Caco-2 (cell line): ENCODE data around the gene PYCARD. TPM values are rescaled to one million over a fixed set of nuclear protein-coding genes. Genes with fewer than 3 reads are reported as not detected.

Source experiments
- BruUV-seq: library from RNA; stranded (reverse); fragments of 400-500 nt; replicated peaks from 2 replicates; lab custom pipeline; 2021; lab: Mats Ljungman, UMichigan
- CTCF ChIA-PET: fragments of 300-600 bp; sonication (Branson Sonifier 250); formaldehyde crosslinking; loops from one replicate; lab custom pipeline; 2022; ENCODE audit warnings: antibody characterized with exemption; lab: Charles Lee
- POLR2A ChIA-PET: fragments of 300-600 bp; sonication (Branson Sonifier 250); formaldehyde crosslinking; loops from one replicate; lab custom pipeline; 2022; ENCODE audit warnings: antibody characterized with exemption; lab: Charles Lee
- DNase-seq, 2 experiments: peaks; one replicate each; pipeline versions ENCODE4 v3.0.0 to v3.0.0-alpha.2; 2020 to 2022
- H3K27me3 ChIP-seq: replicated peaks from 2 replicates; pipeline ENCODE4 v1.6.0; 2011; ENCODE audit warnings: low read length; ENCODE audit not compliant: control insufficient read depth, insufficient read depth
- H3K36me3 ChIP-seq: 2 replicates; pipeline ENCODE4 v1.5.1; 2011; ENCODE audit warnings: low read length; ENCODE audit not compliant: control insufficient read depth, insufficient read depth
- H3K4me1 ChIP-seq: fragments of 250-450 bp; sonication (Bioruptor Pico); 2 replicates; pipeline ENCODE4 v1.5.1; 2020; ENCODE audit warnings: mild to moderate bottlenecking
- H3K4me3 ChIP-seq: 2 replicates; pipeline ENCODE4 v1.5.1; 2011; ENCODE audit warnings: low read depth, mild to moderate bottlenecking, control low read depth, low read length
- H3K9me3 ChIP-seq: fragments of 250-450 bp; sonication (Bioruptor Pico); 2 replicates; pipeline ENCODE4 v1.5.1; 2020; ENCODE audit warnings: mild to moderate bottlenecking, moderate library complexity
- H3K27ac Mint-ChIP-seq: one replicate; pipeline ENCODE4 v1.8.0; 2022; ENCODE audit warnings: mixed read lengths; ENCODE audit not compliant: unreplicated experiment
- H3K27me3 Mint-ChIP-seq: one replicate; pipeline ENCODE4 v1.8.0; 2022; ENCODE audit warnings: mixed read lengths; ENCODE audit not compliant: insufficient read depth, unreplicated experiment
- H3K36me3 Mint-ChIP-seq: one replicate; pipeline ENCODE4 v1.8.0; 2022; ENCODE audit warnings: mild to moderate bottlenecking, mixed read lengths; ENCODE audit not compliant: insufficient read depth, unreplicated experiment
- H3K4me1 Mint-ChIP-seq: one replicate; pipeline ENCODE4 v1.8.0; 2022; ENCODE audit warnings: low read depth, mixed read lengths; ENCODE audit not compliant: unreplicated experiment
- H3K4me3 Mint-ChIP-seq: one replicate; pipeline ENCODE4 v1.8.0; 2022; ENCODE audit warnings: mild to moderate bottlenecking, moderate library complexity, mixed read lengths; ENCODE audit not compliant: unreplicated experiment
- H3K9me3 Mint-ChIP-seq: one replicate; pipeline ENCODE4 v1.8.0; 2022; ENCODE audit warnings: mixed read lengths; ENCODE audit not compliant: unreplicated experiment
- intact Hi-C: fragments of 100-400 bp; cut with micrococcal nuclease; formaldehyde crosslinking; loops from one replicate; pipeline ENCODE4 v1.10.0; 2022; ENCODE audit not compliant: unreplicated experiment
- total RNA-seq: library from RNA; stranded (reverse); gene quantifications from 2 replicates; pipeline ENCODE4 v1.2.3, GENCODE V29; 2022
- TF ChIP-seq, protein P1 (sequence below), 2 experiments: fragments of 200-600 bp in 1 of 2; IDR thresholded peaks; 1 replicate in 1 of 2; 2 replicates in 1 of 2; pipeline versions ENCODE4 v1.5.1 to v1.8.0; 2011 to 2022; ENCODE audit warnings: antibody characterized with exemption in 1 of 2, control low read depth in 1 of 2, inconsistent platforms in 1 of 2, low read depth in 1 of 2, low read length in 1 of 2, mild to moderate bottlenecking in 1 of 2, moderate library complexity in 1 of 2; ENCODE audit not compliant: insufficient read depth in 1 of 2, severe bottlenecking in 1 of 2, unreplicated experiment in 1 of 2

PYCARD gene
- total RNA-seq, 1 experiment from 2014 or later: 0.84 TPM

DNA sequence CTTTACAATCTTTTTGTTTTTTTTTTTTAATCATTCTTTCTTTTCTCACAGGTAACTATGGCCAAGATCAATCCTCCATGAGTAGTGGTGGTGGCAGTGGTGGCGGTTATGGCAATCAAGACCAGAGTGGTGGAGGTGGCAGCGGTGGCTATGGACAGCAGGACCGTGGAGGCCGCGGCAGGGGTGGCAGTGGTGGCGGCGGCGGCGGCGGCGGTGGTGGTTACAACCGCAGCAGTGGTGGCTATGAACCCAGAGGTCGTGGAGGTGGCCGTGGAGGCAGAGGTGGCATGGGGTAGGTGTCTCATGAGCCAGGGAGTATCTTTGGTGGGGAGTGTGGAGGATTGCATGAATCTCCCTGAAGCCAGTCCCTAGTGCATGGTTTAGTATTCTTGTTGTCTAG is 17.7 kb downstream of the PYCARD start:
- no peak overlapping the region for H3K4me3 Mint-ChIP-seq
- BruUV-seq: no TSS peak
- no peaks in the 10 kb centered on the region for H3K27me3 Mint-ChIP-seq
- DNase-seq: no peak
- Histone ChIP-seq H3K4me1 (no peaks in the 10 kb centered on the region), H3K27me3 (no peaks in the 10 kb centered on the region), H3K4me3 (no peak overlapping the region), H3K9me3 (no peaks in the 10 kb centered on the region), H3K36me3 (peaks cover 7% of the 10 kb centered on the region)
- ChIA-PET POLR2A (no interaction called here), CTCF (interaction anchor here (1.2 kb wide), 1 partner anchor 43 kb away, joined by 7 read pairs; no protein-coding TSS in a partner anchor)
- no peak overlapping the region for H3K27ac Mint-ChIP-seq
- TF ChIP-seq, protein P1, sequence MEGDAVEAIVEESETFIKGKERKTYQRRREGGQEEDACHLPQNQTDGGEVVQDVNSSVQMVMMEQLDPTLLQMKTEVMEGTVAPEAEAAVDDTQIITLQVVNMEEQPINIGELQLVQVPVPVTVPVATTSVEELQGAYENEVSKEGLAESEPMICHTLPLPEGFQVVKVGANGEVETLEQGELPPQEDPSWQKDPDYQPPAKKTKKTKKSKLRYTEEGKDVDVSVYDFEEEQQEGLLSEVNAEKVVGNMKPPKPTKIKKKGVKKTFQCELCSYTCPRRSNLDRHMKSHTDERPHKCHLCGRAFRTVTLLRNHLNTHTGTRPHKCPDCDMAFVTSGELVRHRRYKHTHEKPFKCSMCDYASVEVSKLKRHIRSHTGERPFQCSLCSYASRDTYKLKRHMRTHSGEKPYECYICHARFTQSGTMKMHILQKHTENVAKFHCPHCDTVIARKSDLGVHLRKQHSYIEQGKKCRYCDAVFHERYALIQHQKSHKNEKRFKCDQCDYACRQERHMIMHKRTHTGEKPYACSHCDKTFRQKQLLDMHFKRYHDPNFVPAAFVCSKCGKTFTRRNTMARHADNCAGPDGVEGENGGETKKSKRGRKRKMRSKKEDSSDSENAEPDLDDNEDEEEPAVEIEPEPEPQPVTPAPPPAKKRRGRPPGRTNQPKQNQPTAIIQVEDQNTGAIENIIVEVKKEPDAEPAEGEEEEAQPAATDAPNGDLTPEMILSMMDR (IDR thresholded peaks at IDR 0.05; ENCODE audit: insufficient read depth in 1 of 2, low read depth in 1 of 2, low read length in 1 of 2, severe bottlenecking in 1 of 2, unreplicated experiment in 1 of 2): no peak
- intact Hi-C loops: no loop called here
- no peaks in the 10 kb centered on the region for H3K9me3 Mint-ChIP-seq
- peaks cover 16% of the 10 kb centered on the region for H3K4me1 Mint-ChIP-seq
- H3K36me3 Mint-ChIP-seq: peaks cover 100% of the 10 kb centered on the region

DNA sequence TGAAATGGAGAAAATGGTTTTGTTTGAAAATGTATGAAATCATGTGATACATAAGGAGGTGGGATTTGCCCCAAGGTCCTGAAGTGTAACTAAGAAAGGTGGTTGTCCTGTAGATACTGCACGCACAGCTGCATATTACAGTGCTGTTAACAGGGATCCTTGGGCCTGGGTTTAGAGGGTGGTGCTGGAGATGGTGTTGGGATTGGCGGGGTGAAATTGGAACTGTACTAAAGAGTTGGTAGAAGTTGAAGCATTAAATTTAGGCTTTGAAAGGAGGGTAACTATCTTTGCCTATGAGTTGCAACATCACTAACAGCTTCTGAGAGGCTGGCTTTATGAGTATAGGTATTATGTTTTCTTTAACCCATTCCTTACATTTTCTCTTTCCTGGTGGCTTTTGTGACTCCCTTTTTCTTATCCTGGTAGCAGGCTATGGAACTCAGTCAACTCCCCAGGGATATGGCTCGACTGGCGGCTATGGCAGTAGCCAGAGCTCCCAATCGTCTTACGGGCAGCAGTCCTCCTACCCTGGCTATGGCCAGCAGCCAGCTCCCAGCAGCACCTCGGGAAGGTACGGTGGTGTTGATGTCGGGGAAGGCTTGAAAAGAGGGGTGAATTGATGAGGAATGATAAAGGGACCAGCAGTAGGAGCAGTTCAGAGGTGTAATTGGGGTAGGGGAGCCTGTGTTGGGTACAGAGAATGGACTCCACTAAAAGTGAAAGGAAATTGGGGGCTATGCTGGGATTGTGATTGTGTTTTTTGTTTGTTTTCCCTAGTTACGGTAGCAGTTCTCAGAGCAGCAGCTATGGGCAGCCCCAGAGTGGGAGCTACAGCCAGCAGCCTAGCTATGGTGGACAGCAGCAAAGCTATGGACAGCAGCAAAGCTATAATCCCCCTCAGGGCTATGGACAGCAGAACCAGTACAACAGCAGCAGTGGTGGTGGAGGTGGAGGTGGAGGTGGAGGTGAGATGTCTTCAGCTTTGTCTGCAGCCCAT is 18.8 kb downstream of the PYCARD start:
- BruUV-seq: no TSS peak
- H3K4me1 Mint-ChIP-seq: peaks cover 13% of the 10 kb centered on the region
- ChIA-PET POLR2A (no interaction called here), CTCF (interaction anchor here (1.2 kb wide), 1 partner anchor 42 kb away, joined by 7 read pairs; no protein-coding TSS in a partner anchor)
- no peaks in the 10 kb centered on the region for H3K27me3 Mint-ChIP-seq
- H3K4me3 ChIP-seq: no peak overlapping the region
- TF ChIP-seq, protein P1 (IDR thresholded peaks at IDR 0.05; ENCODE audit: insufficient read depth in 1 of 2, low read depth in 1 of 2, low read length in 1 of 2, severe bottlenecking in 1 of 2, unreplicated experiment in 1 of 2): no peak
- H3K9me3 ChIP-seq: no peaks in the 10 kb centered on the region
- peaks cover 97% of the 10 kb centered on the region for H3K36me3 Mint-ChIP-seq
- no peak for DNase-seq
- peaks cover 5% of the 10 kb centered on the region for H3K36me3 ChIP-seq
- intact Hi-C loops: no loop called here
- H3K27me3 ChIP-seq: no peaks in the 10 kb centered on the region
- H3K9me3 Mint-ChIP-seq: no peaks in the 10 kb centered on the region
- H3K4me1 ChIP-seq: no peaks in the 10 kb centered on the region
- peak overlapping the region; percentile 69 for H3K27ac Mint-ChIP-seq
- H3K4me3 Mint-ChIP-seq: peak overlapping the region; percentile 20

DNA sequence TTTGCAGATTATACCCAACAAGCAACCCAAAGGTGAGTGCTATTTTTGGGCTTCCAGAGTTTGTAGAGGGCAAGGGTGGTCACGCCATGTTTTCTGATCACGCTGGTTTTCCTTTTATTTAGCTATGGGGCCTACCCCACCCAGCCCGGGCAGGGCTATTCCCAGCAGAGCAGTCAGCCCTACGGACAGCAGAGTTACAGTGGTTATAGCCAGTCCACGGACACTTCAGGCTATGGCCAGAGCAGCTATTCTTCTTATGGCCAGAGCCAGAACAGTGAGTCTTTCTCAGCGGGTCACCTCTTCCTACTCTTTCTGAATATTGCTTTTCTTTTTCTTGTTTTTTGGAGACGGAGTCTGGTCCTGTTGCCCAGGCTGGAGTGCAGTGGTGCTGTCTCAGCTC is 20.2 kb downstream of the PYCARD start:
- Histone ChIP-seq H3K9me3 (no peaks in the 10 kb centered on the region), H3K36me3 (peaks cover 2% of the 10 kb centered on the region), H3K4me1 (no peaks in the 10 kb centered on the region), H3K4me3 (no peak overlapping the region), H3K27me3 (no peaks in the 10 kb centered on the region)
- intact Hi-C loops: no loop called here
- H3K4me1 Mint-ChIP-seq: peaks cover 13% of the 10 kb centered on the region
- H3K9me3 Mint-ChIP-seq: no peaks in the 10 kb centered on the region
- DNase-seq: no peak
- ChIA-PET CTCF (no interaction called here), POLR2A (no interaction called here)
- no peak overlapping the region for H3K27ac Mint-ChIP-seq
- peaks cover 83% of the 10 kb centered on the region for H3K36me3 Mint-ChIP-seq
- TF ChIP-seq, protein P1 (IDR thresholded peaks at IDR 0.05; ENCODE audit: insufficient read depth in 1 of 2, low read depth in 1 of 2, low read length in 1 of 2, severe bottlenecking in 1 of 2, unreplicated experiment in 1 of 2): no peak
- H3K27me3 Mint-ChIP-seq: no peaks in the 10 kb centered on the region
- BruUV-seq: no TSS peak
- H3K4me3 Mint-ChIP-seq: peak overlapping the region; percentile 97
